Cardiac atrium fibroblast (primary cell): Measurements from ENCODE around the gene C15orf62. TPM values are rescaled to one million over a fixed set of nuclear protein-coding genes. Genes with fewer than 3 reads are reported as not detected.

Source experiments
- total RNA-seq: library from RNA; depleted of rRNA; stranded (reverse); fragments of >200 nt; gene quantifications from 2 replicates; pipeline ENCODE4 v1.2.3, GENCODE V29; 2015

C15orf62 gene, protein sequence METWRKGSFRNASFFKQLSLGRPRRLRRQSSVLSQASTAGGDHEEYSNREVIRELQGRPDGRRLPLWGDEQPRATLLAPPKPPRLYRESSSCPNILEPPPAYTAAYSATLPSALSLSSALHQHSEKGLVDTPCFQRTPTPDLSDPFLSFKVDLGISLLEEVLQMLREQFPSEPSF
- under 0.01 and 0.36 TPM in 2 replicates for total RNA-seq

DNA sequence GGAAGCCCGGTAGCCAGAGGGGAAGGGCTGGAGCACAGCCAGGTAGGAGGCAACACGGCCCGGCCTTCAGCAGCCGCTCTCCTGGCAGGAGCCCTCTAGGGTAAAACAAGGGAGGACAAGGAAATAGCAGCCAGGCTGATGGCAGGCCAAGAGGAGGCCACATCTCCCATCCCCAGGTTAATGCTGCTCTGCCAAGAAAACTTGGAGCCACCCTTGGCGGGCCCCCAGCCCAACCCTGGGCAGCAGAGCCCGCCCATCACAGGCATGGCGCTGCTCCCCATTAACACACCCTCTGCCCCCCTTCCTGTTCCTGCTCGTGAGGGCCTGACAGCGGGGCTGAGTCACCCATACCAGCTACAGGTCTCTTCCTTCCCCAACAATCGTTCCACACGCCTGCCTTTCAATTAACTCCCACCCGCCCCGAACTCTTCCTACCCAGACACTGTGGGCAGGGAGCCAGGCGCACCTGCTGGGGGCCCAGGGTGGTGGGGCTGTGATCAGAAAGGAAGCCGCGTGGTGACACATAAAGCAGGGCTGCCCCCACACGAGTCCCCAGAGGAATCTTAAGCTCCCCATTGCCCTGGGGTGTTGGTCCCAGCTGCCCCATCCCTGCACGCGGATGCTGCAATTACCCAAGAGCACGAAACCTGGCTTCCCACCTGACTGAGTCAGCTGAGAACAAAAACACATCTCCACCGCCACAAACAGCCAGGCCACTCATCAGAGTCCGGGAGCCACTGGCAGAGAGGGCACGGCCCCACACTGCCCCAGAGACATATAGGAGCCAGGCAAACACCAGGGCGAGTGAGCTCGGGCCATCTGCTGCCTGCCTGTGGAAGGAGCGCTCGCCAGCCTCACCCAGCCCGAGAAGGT, at the start of gene C15orf62:
Gene C15orf62 (plus strand): TSS at position 707 of the 873 bp plus-strand sequence. CDS start 516 bp downstream, outside the sequence.

DNA sequence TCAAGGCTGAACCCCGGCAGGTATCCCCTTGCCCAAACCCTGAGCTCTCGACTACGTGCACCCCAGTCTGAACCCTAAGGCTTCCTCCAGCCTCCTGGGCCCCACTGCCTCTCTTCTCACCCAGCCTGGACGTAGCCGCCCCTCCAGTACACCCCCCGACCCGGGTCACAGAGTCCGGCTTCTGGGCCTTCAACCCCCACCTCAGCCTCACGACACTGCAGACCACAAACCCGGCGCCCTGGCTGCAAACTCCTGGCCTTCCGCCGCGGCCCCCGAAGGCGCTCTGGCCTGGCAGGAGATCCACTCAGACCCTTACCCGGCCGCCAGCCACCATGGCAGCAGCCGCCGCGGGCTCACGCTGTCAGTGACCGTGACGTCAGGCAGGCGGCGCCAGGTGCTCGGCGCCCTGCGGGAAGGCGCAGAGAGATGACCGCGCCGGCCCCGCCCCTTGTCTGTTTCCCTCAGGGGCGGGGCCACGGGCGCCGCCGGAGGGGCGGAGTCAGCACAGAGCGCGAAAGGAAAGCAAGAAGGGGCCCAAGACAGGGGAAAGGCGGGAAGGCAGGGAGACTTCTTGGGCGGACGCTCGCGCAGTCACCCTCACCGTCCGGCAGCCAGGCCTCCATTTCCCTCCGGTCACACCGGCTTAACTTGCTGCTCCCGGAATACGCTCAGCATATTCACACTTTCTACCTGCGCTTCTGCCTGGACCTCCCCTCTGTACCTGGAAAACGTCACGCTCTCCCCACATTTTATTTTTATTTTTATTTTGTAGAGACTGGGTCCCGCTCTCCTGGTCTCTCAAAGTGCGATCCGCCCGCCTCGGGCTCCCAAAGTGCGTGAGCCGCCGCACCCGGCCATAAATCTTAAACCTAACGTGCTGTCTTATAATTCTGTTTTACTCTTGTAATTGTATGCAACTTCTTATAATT, 14.6 kb upstream of the C15orf62 start, which contains the start of gene RMDN3:
Gene RMDN3 (minus strand): TSS at position 372 of the 929 bp plus-strand sequence. CDS start 471 bp downstream, outside the sequence.

DNA sequence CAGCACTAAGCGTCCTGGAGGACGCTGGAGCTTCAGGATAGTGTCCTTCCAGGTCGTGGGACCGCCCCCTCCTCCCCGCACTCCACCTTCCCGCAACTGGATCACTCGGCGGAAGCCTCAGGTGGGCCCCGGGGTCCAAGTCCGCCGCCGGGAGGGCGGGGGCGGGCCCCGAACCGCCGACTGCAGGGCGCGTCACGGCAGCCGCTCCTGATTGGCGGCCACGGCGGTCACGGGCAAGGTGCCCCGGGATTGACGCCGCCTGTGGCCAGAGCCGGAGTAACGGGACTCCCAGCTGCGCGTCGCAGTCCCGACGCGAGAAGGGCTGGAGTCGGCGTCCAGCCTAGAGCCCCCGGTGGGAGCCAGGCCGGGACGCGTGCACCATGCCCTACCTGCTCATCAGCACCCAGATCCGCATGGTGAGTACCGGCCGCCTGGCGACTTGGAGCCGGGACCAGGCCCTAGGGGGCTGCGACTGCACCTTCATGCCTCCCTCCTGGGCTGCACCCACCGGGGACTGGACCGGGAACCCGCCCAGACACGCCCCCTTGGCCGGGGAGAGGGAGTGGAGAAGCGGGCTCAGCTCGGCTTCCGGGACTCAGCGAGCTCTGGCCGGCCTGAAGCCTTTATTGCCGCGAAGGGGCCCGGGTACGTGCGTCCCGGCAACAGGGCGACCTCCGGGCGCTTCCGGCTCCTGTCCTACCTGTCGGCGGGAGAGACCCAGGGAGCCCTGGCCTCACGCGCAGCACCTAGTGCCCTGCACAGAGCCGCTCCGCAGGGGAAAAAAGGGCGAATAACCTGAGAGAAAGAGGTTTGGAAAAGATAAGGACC, 5.8 kb upstream of the C15orf62 start, which contains the start of gene GCHFR:
Gene GCHFR (plus strand): TSS at position 268 of the 828 bp plus-strand sequence. CDS start 113 bp downstream, at position 381.

DNA sequence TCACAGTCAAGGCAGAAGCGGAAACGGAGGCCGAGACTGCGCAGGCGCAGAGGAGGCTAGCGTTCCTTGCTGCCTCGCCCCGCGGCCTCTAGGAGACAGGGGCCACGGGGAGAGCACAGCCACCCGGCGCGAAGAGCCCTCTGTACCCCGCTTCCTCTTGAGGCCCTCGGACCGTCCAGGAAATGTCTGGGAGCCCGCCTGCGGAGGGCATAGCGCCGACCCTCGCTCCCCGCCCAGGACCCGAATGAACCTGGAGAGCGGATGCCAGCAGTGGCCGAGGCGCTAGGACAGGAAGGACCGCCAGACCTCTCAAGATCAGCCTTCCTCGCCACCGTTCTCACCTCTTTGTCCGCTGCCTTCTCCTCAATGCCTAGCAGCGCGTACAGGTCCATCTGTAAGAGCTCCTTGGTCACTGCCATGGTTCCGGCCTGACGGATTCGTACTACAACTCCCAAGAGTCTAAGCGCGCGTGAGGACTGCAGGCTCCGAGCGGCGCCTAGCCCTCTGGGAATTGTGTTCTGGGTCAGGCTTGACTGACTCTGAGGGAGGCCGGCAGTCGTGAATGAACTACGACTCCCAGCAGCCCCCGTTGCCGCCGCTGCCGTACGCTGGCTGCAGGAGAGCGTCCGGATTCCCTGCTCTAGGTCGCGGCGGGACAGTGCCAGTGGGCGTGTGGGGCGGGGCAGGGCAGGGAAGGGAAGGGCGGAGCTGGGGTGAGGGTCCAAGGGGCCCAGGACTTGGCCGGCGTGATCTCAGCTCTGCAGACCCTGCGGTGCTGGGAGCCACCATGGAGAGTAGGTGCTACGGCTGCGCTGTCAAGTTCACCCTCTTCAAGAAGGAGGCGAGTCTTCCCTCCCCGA, 37.5 kb downstream of the C15orf62 start, which contains the start of the genes DNAJC17 and ZFYVE19:
Gene DNAJC17 (minus strand): TSS at position 446 of the 860 bp plus-strand sequence. CDS start 27 bp downstream, at position 419.
Gene ZFYVE19 (plus strand): TSS at position 62 of the 860 bp plus-strand sequence. CDS start 501 bp downstream, at position 563.

Other genes starting within 250 kb of the C15orf62 start
- 30.3 and 42.8 TPM in 2 replicates for gene CCDC32, start 204.9 kb upstream of the C15orf62 start, total RNA-seq
- gene RPUSD2, start 200.7 kb upstream of the C15orf62 start, total RNA-seq = 7.0 and 13.2 TPM in 2 replicates
- gene KNL1, start 175.7 kb upstream of the C15orf62 start, total RNA-seq = 5.5 and 8.8 TPM in 2 replicates
- 3.4 and 9.1 TPM in 2 replicates for gene RAD51, start 74.8 kb upstream of the C15orf62 start, total RNA-seq
- 18.8 and 21.5 TPM in 2 replicates for gene RMDN3, start 14.7 kb upstream of the C15orf62 start, total RNA-seq
- gene GCHFR, start 5.9 kb upstream of the C15orf62 start, total RNA-seq = 1.3 and 11.2 TPM in 2 replicates
- gene ZFYVE19, start 37.1 kb downstream of the C15orf62 start, total RNA-seq = 11.2 and 12.8 TPM in 2 replicates
- gene DNAJC17, start 37.5 kb downstream of the C15orf62 start, total RNA-seq = 18.8 and 24.3 TPM in 2 replicates
- gene PPP1R14D, start 58.7 kb downstream of the C15orf62 start, total RNA-seq = not detected in 2 replicates
- 0.36 and 0.81 TPM in 2 replicates for gene SPINT1, start 74.1 kb downstream of the C15orf62 start, total RNA-seq
- not detected in 2 replicates for gene RHOV, start 104.3 kb downstream of the C15orf62 start, total RNA-seq
- gene VPS18, start 124.5 kb downstream of the C15orf62 start, total RNA-seq = 22.6 and 32.2 TPM in 2 replicates
- 0.54 and 4.9 TPM in 2 replicates for gene DLL4, start 159.4 kb downstream of the C15orf62 start, total RNA-seq
- gene CHAC1, start 183.5 kb downstream of the C15orf62 start, total RNA-seq = 48.0 and 56.2 TPM in 2 replicates